Hematopoietic multipotent progenitor cell treated with erythropoietin and hydrocortisone succinate and interleukin-3 and kit ligand, for 15 days (in vitro differentiated cells): ENCODE data around the gene NOL4L.
A peak's percentile ranks its signal among the peaks of the same experiment; 100 is the strongest.
"Not testable (repeated sequence)": the region's sequence is repeated elsewhere in the genome, so short reads cannot be mapped to it uniquely, and the experiment has no call there.

Experiments used
- DNase-seq: peaks from one replicate; pipeline ENCODE4 v3.0.0-alpha.2; 2015; ENCODE audit warnings: low spot score

The NOL4L gene

GRCh38 chr20:32421290-32421689 lies 163.8 kb downstream of the NOL4L start:
- DNase-seq: no peak

GRCh38 chr20:32418376-32418775 lies 166.8 kb downstream of the NOL4L start:
- DNase-seq: no peak

- DNase-seq: no peak
Measured at GRCh38 chr20:32416206-32416605, 168.9 kb downstream of the NOL4L start.

- no peak for DNase-seq
Measured at GRCh38 chr20:32415494-32415893, 169.6 kb downstream of the NOL4L start.

GRCh38 chr20:32411955-32412706 lies 173.0 kb downstream of the NOL4L start:
- no peak for DNase-seq

- DNase-seq: not testable (repeated sequence)
Measured at GRCh38 chr20:32407131-32407750, 177.9 kb downstream of the NOL4L start.

GRCh38 chr20:32406701-32407100 lies 178.4 kb downstream of the NOL4L start:
- DNase-seq: no peak

GRCh38 chr20:32404017-32404416 lies 181.1 kb downstream of the NOL4L start:
- DNase-seq: peak; percentile 24

GRCh38 chr20:32400476-32400875 lies 184.7 kb downstream of the NOL4L start:
- DNase-seq: no peak

- peak; percentile 74 for DNase-seq
Measured at GRCh38 chr20:32397567-32398084, 187.5 kb downstream of the NOL4L start.

GRCh38 chr20:32396646-32397160 lies 188.4 kb downstream of the NOL4L start:
- DNase-seq: no peak

GRCh38 chr20:32395066-32395465 lies 190.1 kb downstream of the NOL4L start:
- no peak for DNase-seq
